NCI-H1417 (cell line): Measurements from ENCODE around the gene SNAP47.
"Not testable (repeated sequence)": the region's sequence is repeated elsewhere in the genome, so short reads cannot be mapped to it uniquely, and the experiment has no call there.

Experiments
- DNase-seq, 3 experiments: peaks; one replicate each; lab custom pipeline; 2025; lab: John Stamatoyannopoulos, UW

SNAP47 gene, protein sequence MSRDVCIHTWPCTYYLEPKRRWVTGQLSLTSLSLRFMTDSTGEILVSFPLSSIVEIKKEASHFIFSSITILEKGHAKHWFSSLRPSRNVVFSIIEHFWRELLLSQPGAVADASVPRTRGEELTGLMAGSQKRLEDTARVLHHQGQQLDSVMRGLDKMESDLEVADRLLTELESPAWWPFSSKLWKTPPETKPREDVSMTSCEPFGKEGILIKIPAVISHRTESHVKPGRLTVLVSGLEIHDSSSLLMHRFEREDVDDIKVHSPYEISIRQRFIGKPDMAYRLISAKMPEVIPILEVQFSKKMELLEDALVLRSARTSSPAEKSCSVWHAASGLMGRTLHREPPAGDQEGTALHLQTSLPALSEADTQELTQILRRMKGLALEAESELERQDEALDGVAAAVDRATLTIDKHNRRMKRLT

GRCh38 chr1:227734856-227735538 lies at the start of gene SNAP47, which contains the start of gene JMJD4:
TSS of gene SNAP47 (plus strand) at chr1:227735435. CDS start at chr1:227747737, 12,302 bp downstream.
TSS of gene JMJD4 (minus strand) at chr1:227735302. CDS start at chr1:227735273, 29 bp downstream.
- DNase-seq: peak; percentile 84 to 95 (median 93)

GRCh38 chr1:227685807-227686206 lies 49.4 kb upstream of the SNAP47 start:
- DNase-seq: no peak

- DNase-seq: no peak
Measured at GRCh38 chr1:227697321-227697864, 37.8 kb upstream of the SNAP47 start.

DNA sequence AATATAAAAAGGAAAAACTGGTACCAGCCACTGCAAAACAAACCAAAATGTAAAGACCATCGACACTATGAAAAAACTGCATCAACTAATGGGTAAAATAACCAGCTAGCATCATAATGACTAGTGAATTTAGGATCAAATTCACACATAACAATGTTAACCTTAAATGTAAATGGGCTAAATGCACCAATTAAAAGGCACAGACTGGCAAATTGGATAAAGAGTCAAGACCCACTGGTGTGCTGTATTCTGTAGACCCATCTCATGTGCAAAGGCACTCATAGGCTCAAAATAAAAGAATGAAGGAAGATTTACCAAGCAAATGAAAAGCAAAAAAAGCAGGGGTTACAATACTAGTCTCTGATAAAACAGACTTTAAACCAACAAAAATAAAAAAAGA lies 33.6 kb upstream of the SNAP47 start:
- not testable (repeated sequence) for DNase-seq

GRCh38 chr1:227707846-227708245 lies 27.4 kb upstream of the SNAP47 start:
- no peak for DNase-seq

DNA sequence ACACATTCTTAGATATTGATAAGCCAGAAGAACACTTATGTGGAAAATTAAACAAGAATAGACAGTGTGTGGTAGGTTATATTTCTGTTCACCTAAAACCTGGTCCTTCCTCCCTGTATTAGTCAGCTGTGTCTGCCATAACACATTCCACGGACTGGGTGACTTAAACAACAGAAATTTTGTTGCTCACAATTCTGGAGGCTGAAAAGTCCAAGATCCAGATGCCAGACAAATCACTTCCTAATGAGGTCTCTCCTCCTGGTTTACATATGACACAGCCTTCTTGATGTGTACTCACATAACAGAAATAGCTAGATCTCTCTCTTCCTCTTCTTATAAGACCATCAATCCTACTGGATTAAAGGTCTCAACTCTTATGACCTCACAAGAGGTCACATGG lies 25.8 kb upstream of the SNAP47 start:
- DNase-seq: no peak

DNA sequence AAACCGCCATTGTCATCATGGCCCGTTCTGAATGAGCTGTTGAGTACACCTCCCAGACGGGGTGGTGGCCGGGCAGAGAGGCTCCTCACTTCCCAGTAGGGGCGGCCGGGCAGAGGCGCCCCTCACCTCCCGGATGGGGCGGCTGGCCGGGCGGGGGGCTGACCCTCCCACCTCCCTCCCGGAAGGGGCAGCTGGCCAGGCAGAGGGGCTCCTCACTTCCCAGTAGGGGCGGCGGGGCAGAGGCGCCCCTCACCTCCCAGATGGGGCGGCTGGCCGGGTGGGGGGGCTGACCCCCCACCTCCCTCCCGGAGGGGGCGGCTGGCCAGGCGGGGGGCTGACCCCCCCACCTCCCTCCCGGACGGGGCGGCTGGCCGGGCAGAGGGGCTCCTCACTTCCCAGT lies 24.8 kb upstream of the SNAP47 start:
- DNase-seq: not testable (repeated sequence)

GRCh38 chr1:227712648-227713047 lies 22.6 kb upstream of the SNAP47 start:
- no peak for DNase-seq

GRCh38 chr1:227718932-227719331 lies 16.3 kb upstream of the SNAP47 start:
- DNase-seq: no peak

DNA sequence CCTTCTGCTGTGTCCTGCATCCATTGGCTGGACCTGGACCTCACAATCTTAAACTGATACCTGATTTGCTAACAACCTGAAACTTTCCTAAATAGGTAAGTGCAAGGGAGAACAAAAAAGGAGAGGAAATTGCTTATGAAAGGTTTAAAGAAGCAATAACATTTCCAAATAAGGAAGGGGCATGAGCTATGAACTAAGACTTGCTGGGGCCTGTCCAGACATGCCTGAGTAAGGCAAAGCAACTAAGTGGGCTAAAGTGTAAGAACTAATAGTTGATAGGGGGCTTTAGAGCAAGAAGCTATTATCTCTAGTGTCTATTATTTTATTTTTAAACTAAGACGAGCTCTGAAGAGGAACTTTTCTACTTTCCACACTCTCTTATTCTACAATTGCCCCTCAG lies 11.8 kb upstream of the SNAP47 start:
- DNase-seq: no peak

GRCh38 chr1:227725046-227725445 lies 10.2 kb upstream of the SNAP47 start:
- DNase-seq: no peak

DNA sequence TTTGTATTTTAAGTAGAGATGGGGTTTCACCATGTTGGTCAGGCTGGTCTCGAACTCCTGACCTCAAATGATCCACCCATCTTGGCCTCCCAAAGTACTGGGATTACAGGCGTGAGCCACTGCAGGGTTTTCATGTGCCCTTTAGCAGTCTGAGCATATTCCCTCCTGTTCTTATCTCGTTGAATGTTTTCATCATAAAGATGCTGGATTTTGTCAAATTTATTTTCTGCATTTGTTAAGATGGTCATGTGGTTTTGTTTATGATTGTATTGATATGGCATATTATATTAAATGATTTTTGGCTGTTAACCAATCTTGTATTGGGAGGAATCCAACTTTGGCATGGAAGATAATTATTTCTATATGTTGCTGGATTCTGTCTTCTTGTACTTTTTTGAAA lies 8.9 kb upstream of the SNAP47 start:
- no peak for DNase-seq

DNA sequence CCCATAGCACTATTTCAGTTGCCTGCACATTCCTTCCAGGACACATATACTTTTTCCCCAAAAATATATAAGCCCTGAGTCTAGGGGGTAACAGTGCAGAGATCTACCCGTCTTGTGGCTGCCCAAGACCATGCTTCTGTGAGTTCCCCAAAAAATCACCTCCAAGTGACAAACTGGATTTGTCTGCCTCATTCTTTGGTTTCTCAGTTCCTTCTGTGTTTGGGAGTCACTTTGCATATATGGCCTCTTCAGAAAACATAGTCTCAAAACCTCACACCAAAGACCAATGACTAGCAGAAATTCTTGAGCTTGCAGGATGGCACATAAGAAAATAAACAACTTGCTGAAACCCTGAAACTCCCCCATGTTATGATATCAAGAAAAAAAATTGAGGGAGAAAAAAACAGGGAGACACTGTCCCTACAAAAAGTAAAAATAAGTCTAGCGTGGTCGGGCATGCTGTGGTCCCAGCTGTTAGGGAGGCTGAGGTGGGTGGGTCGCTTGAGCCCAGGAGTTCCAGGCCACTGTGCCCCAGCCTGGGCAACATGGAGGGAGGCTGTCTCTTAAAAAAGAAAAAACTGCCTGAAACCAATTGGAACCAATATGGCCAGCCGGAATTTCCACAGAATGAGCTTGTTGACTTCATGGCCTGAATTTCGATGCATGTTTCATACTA lies 8.2 kb upstream of the SNAP47 start:
- DNase-seq: no peak

GRCh38 chr1:227728059-227728891 lies 7.0 kb upstream of the SNAP47 start:
- DNase-seq: peak; percentile 43 to 91 (median 86)

GRCh38 chr1:227728892-227729143 lies 6.4 kb upstream of the SNAP47 start:
- DNase-seq: no peak

GRCh38 chr1:227729144-227729880 lies 5.9 kb upstream of the SNAP47 start:
- peak in 2 of 3 experiments; percentile 21 to 49 for DNase-seq

GRCh38 chr1:227729881-227730629 lies 5.2 kb upstream of the SNAP47 start:
- peak in 1 of 3 experiments; percentile 27 for DNase-seq

DNA sequence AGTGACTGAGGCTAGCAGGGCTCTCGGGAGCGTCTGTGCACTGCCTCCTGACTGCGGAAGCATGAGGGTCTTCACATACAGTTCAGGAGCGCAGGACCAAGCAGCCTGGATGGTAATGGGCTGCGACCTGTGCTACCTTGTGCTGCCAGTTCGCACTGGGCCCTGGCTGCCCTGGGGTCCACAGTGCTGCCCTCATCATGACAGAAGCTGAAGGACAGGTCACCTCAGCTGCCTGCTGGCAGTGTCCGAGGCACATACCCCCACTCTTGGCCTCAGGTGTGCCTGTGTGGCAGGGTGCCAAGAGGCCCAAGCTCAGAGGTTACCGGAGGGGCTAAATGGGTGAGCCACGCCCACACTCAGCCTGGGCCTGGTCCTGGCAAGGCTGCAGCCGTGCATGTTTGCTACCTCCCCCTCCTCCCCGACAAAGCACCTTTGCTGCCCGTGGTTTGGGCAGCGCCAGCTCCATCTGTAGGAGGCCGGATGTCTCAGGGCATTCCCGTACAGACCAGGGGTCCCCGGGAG lies 4.5 kb upstream of the SNAP47 start:
- peak in 1 of 3 experiments; percentile 10 for DNase-seq

GRCh38 chr1:227731241-227731677 lies 4.0 kb upstream of the SNAP47 start:
- no peak for DNase-seq
